HCT116 (cell line): ENCODE data around the gene SIK3. TPM values are rescaled to one million over a fixed set of nuclear protein-coding genes. Genes with fewer than 3 reads are reported as not detected.

Source experiments
- ATAC-seq: fragments of 200-7000 bp; cut with Tn5 transposase; 2 replicates; pipeline ENCODE4 v1.9.1; 2020; ENCODE audit warnings: mild to moderate bottlenecking, moderate library complexity
- BruUV-seq: library from RNA; stranded (reverse); fragments of 400-500 nt; replicated peaks from 2 replicates; lab custom pipeline; 2021; lab: Mats Ljungman, UMichigan
- CTCF ChIA-PET: fragments of 300-600 bp; sonication (Branson Sonifier 250); formaldehyde crosslinking; loops from one replicate; lab custom pipeline; 2021; ENCODE audit warnings: antibody characterized with exemption; lab: Charles Lee
- POLR2A ChIA-PET: fragments of 300-600, 350-600 bp; sonication (Branson Sonifier 250); formaldehyde crosslinking; loops from one replicate; lab custom pipeline; 2021; ENCODE audit warnings: antibody characterized with exemption; lab: Charles Lee
- RAD21 ChIA-PET, 2 experiments: fragments of 300-600 bp; sonication (Branson Sonifier 250); formaldehyde crosslinking; loops; one replicate each; lab custom pipeline; 2023; ENCODE audit warnings: low total read pairs in 2 of 2; ENCODE audit not compliant: uncharacterized antibody in 2 of 2, unreplicated experiment in 2 of 2, low non-redundant PET in 1 of 2; lab: Charles Lee
- DNase-seq: peaks from one replicate; pipeline ENCODE4 v3.0.0-alpha.2; 2010; ENCODE audit warnings: low read depth, low spot score
- H2AFZ ChIP-seq: fragments of 200-600 bp; shearing (Covaris generic), sonication (generic); 2 replicates; pipeline ENCODE4 v1.6.1; 2017; ENCODE audit warnings: low read depth, mixed run types, mixed read lengths, antibody characterized with exemption, low read length; ENCODE audit not compliant: poor library complexity, severe bottlenecking
- H3K27ac ChIP-seq: 2 replicates; pipeline ENCODE4 v1.5.1; 2012; ENCODE audit warnings: low read depth, low read length
- H3K27me3 ChIP-seq: fragments of 200-600 bp; sonication (generic); 2 replicates; pipeline ENCODE4 v1.6.1; 2016; ENCODE audit warnings: mixed run types, low read length, mixed read lengths; ENCODE audit not compliant: insufficient read depth
- H3K36me3 ChIP-seq, 2 experiments: fragments of 200-500 bp in 1 of 2; fragments of 200-600 bp in 1 of 2; sonication (Bioruptor generic) in 1 of 2; sonication (generic) in 1 of 2; 2 replicates each; pipeline versions ENCODE4 v1.5.1 to v1.6.1; 2014 to 2016; ENCODE audit warnings: low read length in 2 of 2, inconsistent platforms in 1 of 2, mixed read lengths in 1 of 2, mixed run types in 1 of 2; ENCODE audit not compliant: insufficient read depth in 2 of 2, control insufficient read depth in 1 of 2
- H3K4me1 ChIP-seq, 2 experiments: fragments of 200-600 bp in 1 of 2; sonication (generic) in 1 of 2; 2 replicates each; pipeline versions ENCODE4 v1.5.1 to v1.6.1; 2012 to 2017; ENCODE audit warnings: low read length in 2 of 2, inconsistent platforms in 1 of 2, mild to moderate bottlenecking in 1 of 2, mixed read lengths in 1 of 2, mixed run types in 1 of 2, moderate library complexity in 1 of 2; ENCODE audit not compliant: insufficient read depth in 2 of 2, control insufficient read depth in 1 of 2
- H3K4me2 ChIP-seq: fragments of 200-600 bp; sonication (generic); 2 replicates; pipeline ENCODE4 v1.6.1; 2017; ENCODE audit warnings: mixed run types, low read length, mixed read lengths
- H3K4me3 ChIP-seq, 2 experiments: fragments of 200-600 bp in 1 of 2; sonication (generic) in 1 of 2; replicated peaks in 1 of 2; 2 replicates each; pipeline ENCODE4 v1.5.1; 2011 to 2016; ENCODE audit warnings: low read length in 2 of 2, control low read depth in 1 of 2, low read depth in 1 of 2, mild to moderate bottlenecking in 1 of 2, mixed read lengths in 1 of 2, mixed run types in 1 of 2
- H3K79me2 ChIP-seq: fragments of 200-600 bp; sonication (generic); 2 replicates; pipeline ENCODE4 v1.6.1; 2017; ENCODE audit warnings: mild to moderate bottlenecking, mixed run types, low read length, moderate library complexity, mixed read lengths; ENCODE audit not compliant: insufficient read depth
- H3K9ac ChIP-seq: fragments of 200-600 bp; sonication (generic); 2 replicates; pipeline ENCODE4 v1.6.1; 2016; ENCODE audit warnings: low read length, mixed read lengths
- H3K9me2 ChIP-seq: fragments of 200-600 bp; sonication (generic), shearing (Covaris generic); 2 replicates; pipeline ENCODE4 v1.6.1; 2017; ENCODE audit warnings: mixed run types, mild to moderate bottlenecking, moderate library complexity; ENCODE audit not compliant: insufficient read depth
- H3K9me3 ChIP-seq, 2 experiments: fragments of 200-500 bp in 1 of 2; fragments of 200-600 bp in 1 of 2; sonication (Bioruptor generic) in 1 of 2; sonication (generic) in 1 of 2; 2 replicates each; pipeline ENCODE4 v1.6.1; 2014 to 2017; ENCODE audit warnings: low read length in 2 of 2, mixed read lengths in 2 of 2, inconsistent platforms in 1 of 2, low read depth in 1 of 2, mild to moderate bottlenecking in 1 of 2, mixed run types in 1 of 2, moderate library complexity in 1 of 2; ENCODE audit not compliant: control insufficient read depth in 1 of 2, insufficient read depth in 1 of 2
- H4K20me1 ChIP-seq: fragments of 200-600 bp; sonication (generic), shearing (Covaris generic); 2 replicates; pipeline ENCODE4 v1.6.1; 2017; ENCODE audit warnings: mixed run types, mild to moderate bottlenecking, moderate library complexity; ENCODE audit not compliant: insufficient read depth
- CBX3 ChIP-seq: IDR thresholded peaks from 2 replicates; pipeline ENCODE4 v1.6.1; 2012; ENCODE audit warnings: low read depth
- CEBPB ChIP-seq: IDR thresholded peaks from 2 replicates; pipeline ENCODE4 v1.6.1; 2012; ENCODE audit warnings: low read depth
- ELF1 ChIP-seq: IDR thresholded peaks from 2 replicates; pipeline ENCODE4 v1.6.1; 2012; ENCODE audit warnings: low read depth, borderline replicate concordance
- EZH2 ChIP-seq: fragments of 200-600 bp; sonication (generic); IDR thresholded peaks from 2 replicates; pipeline ENCODE4 v1.6.1; 2017; ENCODE audit warnings: antibody characterized with exemption, mixed run types
- POLR2A ChIP-seq: IDR thresholded peaks from 2 replicates; pipeline ENCODE4 v1.7.0; 2011; ENCODE audit warnings: borderline replicate concordance; ENCODE audit not compliant: insufficient read depth, insufficient read length; ENCODE audit errors: extremely low read depth
- SP1 ChIP-seq: IDR thresholded peaks from 2 replicates; pipeline ENCODE4 v1.6.1; 2012; ENCODE audit warnings: low read depth
- ZFX ChIP-seq: fragments of 450-650 bp; IDR thresholded peaks from 2 replicates; pipeline ENCODE4 v1.6.1; 2017
- ZNF274 ChIP-seq: fragments of 200-500 bp; sonication (Bioruptor generic); IDR thresholded peaks from 2 replicates; pipeline ENCODE4 v1.6.1; 2014; ENCODE audit warnings: mild to moderate bottlenecking, low read depth, low read length, inconsistent platforms
- intact Hi-C: fragments of 100-400 bp; cut with micrococcal nuclease; formaldehyde crosslinking; loops from 2 replicates; pipeline ENCODE4 v1.10.0; 2022
- total RNA-seq: library from RNA; stranded (reverse); gene quantifications from one replicate; pipeline ENCODE4 v1.2.1, GENCODE V29; 2021; ENCODE audit not compliant: unreplicated experiment
- TF ChIP-seq, protein P1 (sequence below), 3 experiments: fragments of 200-600 bp in 1 of 3; sonication (generic) in 1 of 3; IDR thresholded peaks in 2 of 3; conservative IDR thresholded peaks in 1 of 3; 2 replicates each; pipeline ENCODE4 v1.5.1; 2012 to 2017; ENCODE audit warnings: low read depth in 2 of 3, low read length in 2 of 3, antibody characterized with exemption in 1 of 3, borderline replicate concordance in 1 of 3, control low read depth in 1 of 3, mild to moderate bottlenecking in 1 of 3, mixed read lengths in 1 of 3, mixed run types in 1 of 3, moderate library complexity in 1 of 3; ENCODE audit not compliant: insufficient read depth in 1 of 3
- TF ChIP-seq, protein P2 (sequence below): IDR thresholded peaks from 2 replicates; pipeline ENCODE4 v1.6.1; 2012; ENCODE audit warnings: low read depth
- TF ChIP-seq, protein P3 (sequence below): IDR thresholded peaks from 2 replicates; pipeline ENCODE4 v1.6.1; 2011; ENCODE audit warnings: mild to moderate bottlenecking, low read length, moderate library complexity; ENCODE audit not compliant: insufficient replicate concordance; ENCODE audit errors: extremely low read depth
- TF ChIP-seq, protein P4 (sequence below): IDR thresholded peaks from 2 replicates; pipeline ENCODE4 v1.6.1; 2012

Gene SIK3
- total RNA-seq, 1 experiment from 2014 or later, result 21.0 TPM

DNA sequence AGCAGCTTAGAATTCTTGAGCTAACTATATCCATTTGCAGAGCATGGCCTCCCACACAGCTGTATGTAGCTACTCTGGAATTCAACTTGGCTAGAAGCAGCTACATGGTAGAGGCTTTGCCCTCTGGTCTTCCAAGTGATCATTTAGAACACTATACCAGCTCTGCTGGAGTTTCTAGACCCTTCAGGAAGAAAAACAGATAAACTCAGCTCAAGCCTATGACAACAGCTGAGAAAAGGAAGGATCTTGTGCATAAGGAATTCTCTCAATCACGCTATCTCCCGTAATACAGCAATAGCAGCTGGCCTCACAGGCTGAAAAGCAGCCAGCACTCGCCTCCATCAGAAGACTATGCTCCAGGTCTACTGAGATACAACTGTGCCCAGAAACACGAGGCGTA lies 210.2 kb downstream of the SIK3 start:
- DNase-seq (no peak), ATAC-seq (no peak)
- ChIA-PET CTCF (interaction anchor here (1.3 kb wide), 1 partner anchor 52 kb away, joined by 6 read pairs; no protein-coding TSS in a partner anchor), POLR2A (no interaction called here), RAD21 (no interaction called here)
- no peaks in the 10 kb centered on the region for H4K20me1 ChIP-seq
- no peak overlapping the region for H3K27ac ChIP-seq
- no peak for TF ChIP-seq CEBPB
- TF ChIP-seq, protein P1, sequence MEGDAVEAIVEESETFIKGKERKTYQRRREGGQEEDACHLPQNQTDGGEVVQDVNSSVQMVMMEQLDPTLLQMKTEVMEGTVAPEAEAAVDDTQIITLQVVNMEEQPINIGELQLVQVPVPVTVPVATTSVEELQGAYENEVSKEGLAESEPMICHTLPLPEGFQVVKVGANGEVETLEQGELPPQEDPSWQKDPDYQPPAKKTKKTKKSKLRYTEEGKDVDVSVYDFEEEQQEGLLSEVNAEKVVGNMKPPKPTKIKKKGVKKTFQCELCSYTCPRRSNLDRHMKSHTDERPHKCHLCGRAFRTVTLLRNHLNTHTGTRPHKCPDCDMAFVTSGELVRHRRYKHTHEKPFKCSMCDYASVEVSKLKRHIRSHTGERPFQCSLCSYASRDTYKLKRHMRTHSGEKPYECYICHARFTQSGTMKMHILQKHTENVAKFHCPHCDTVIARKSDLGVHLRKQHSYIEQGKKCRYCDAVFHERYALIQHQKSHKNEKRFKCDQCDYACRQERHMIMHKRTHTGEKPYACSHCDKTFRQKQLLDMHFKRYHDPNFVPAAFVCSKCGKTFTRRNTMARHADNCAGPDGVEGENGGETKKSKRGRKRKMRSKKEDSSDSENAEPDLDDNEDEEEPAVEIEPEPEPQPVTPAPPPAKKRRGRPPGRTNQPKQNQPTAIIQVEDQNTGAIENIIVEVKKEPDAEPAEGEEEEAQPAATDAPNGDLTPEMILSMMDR (IDR thresholded peaks at IDR 0.05 in 2 of 3, conservative IDR thresholded peaks at IDR 0.05 in 1 of 3; ENCODE audit: borderline replicate concordance in 1 of 3, insufficient read depth in 1 of 3, low read depth in 2 of 3, low read length in 2 of 3), result no peak
- TF ChIP-seq CBX3, result no peak
- no peak for TF ChIP-seq ZFX
- TF ChIP-seq, protein P2, sequence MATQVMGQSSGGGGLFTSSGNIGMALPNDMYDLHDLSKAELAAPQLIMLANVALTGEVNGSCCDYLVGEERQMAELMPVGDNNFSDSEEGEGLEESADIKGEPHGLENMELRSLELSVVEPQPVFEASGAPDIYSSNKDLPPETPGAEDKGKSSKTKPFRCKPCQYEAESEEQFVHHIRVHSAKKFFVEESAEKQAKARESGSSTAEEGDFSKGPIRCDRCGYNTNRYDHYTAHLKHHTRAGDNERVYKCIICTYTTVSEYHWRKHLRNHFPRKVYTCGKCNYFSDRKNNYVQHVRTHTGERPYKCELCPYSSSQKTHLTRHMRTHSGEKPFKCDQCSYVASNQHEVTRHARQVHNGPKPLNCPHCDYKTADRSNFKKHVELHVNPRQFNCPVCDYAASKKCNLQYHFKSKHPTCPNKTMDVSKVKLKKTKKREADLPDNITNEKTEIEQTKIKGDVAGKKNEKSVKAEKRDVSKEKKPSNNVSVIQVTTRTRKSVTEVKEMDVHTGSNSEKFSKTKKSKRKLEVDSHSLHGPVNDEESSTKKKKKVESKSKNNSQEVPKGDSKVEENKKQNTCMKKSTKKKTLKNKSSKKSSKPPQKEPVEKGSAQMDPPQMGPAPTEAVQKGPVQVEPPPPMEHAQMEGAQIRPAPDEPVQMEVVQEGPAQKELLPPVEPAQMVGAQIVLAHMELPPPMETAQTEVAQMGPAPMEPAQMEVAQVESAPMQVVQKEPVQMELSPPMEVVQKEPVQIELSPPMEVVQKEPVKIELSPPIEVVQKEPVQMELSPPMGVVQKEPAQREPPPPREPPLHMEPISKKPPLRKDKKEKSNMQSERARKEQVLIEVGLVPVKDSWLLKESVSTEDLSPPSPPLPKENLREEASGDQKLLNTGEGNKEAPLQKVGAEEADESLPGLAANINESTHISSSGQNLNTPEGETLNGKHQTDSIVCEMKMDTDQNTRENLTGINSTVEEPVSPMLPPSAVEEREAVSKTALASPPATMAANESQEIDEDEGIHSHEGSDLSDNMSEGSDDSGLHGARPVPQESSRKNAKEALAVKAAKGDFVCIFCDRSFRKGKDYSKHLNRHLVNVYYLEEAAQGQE, result no peak
- no peak for TF ChIP-seq EZH2
- no peak for TF ChIP-seq POLR2A
- TF ChIP-seq, protein P3, sequence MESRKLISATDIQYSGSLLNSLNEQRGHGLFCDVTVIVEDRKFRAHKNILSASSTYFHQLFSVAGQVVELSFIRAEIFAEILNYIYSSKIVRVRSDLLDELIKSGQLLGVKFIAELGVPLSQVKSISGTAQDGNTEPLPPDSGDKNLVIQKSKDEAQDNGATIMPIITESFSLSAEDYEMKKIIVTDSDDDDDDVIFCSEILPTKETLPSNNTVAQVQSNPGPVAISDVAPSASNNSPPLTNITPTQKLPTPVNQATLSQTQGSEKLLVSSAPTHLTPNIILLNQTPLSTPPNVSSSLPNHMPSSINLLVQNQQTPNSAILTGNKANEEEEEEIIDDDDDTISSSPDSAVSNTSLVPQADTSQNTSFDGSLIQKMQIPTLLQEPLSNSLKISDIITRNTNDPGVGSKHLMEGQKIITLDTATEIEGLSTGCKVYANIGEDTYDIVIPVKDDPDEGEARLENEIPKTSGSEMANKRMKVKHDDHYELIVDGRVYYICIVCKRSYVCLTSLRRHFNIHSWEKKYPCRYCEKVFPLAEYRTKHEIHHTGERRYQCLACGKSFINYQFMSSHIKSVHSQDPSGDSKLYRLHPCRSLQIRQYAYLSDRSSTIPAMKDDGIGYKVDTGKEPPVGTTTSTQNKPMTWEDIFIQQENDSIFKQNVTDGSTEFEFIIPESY, result no peak
- TF ChIP-seq, protein P4, sequence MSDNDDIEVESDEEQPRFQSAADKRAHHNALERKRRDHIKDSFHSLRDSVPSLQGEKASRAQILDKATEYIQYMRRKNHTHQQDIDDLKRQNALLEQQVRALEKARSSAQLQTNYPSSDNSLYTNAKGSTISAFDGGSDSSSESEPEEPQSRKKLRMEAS, result no peak
- no peak for TF ChIP-seq ZNF274
- TF ChIP-seq SP1, result no peak
- TF ChIP-seq ELF1, result no peak
- H3K36me3 ChIP-seq, result no peaks in the 10 kb centered on the region
- H3K9me2 ChIP-seq, result no peaks in the 10 kb centered on the region
- no peaks in the 10 kb centered on the region for H3K27me3 ChIP-seq
- no peak overlapping the region for H3K9ac ChIP-seq
- H3K4me2 ChIP-seq, result no peak overlapping the region
- no peaks in the 10 kb centered on the region for H3K4me1 ChIP-seq
- no peak overlapping the region for H2AFZ ChIP-seq
- H3K4me3 ChIP-seq, result no peak overlapping the region
- intact Hi-C loops, result no loop called here
- no peaks in the 10 kb centered on the region for H3K79me2 ChIP-seq
- no TSS peak for BruUV-seq
- H3K9me3 ChIP-seq, result no peaks in the 10 kb centered on the region
